Suppressor macrophage treated with lipopolysaccharide for 1 hour (primary cell): ENCODE measurements around the gene SELP.

Experiments used
- DNase-seq, 3 donors: peaks; one replicate each; pipeline ENCODE4 v3.0.0-alpha.2; 2020 to 2022

Gene SELP

DNA sequence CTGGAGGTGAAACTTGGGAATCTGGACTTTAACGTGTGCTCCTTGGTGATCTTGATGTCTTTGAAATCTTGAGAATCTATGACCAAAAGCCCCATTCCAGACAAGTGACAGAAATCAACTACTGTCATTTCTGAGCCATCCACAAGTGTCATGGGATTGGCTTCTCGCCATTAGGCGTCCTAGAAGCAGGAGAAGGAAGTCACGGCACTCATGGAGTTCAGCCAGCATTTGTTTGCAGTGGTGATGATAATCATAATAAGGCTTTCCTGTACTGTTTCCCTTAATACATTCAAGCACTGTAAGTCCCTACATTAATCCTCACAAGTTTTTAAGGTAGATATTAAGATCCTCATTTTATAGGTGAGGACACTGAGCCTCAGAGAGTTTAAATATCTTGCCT, 55.6 kb downstream of the SELP start:
- DNase-seq = no peak

DNA sequence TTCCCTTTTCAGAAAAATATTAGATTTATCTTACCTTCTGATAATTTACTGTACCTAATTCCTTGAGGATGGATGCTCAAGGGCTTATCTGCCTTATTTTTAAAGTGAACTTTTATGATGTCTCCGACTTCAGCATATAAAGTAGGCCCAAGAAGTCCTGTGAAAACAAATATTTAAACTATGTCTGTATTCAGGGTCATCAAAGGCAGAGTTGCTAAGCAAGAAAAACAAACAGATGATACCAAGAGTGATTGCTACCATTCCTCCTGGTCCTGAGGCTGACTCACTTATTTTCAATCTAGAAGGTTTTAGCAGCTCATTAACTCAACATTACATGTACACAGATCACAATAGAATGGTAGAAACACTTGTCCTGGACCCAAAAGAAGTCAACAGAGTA, 57.7 kb downstream of the SELP start:
- no peak for DNase-seq

DNA sequence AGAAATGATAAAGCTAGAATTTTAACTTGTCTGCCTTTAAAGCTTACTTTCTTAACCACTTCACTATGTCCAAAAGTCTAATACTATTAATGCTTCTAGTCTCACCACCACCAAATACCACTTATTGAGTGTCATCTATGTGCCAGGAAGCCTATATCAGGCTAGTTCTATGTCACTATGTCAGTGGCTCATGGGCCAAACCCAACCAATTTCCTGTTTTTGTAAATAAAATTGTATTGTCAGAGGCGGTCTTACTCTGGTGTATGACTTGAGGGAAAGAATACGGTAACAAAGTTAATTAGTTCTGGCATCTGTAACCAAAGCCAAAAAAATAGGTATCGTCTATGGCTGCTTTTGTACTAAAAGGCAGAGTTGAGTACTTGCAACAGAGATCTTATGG, 58.5 kb downstream of the SELP start:
- no peak for DNase-seq

DNA sequence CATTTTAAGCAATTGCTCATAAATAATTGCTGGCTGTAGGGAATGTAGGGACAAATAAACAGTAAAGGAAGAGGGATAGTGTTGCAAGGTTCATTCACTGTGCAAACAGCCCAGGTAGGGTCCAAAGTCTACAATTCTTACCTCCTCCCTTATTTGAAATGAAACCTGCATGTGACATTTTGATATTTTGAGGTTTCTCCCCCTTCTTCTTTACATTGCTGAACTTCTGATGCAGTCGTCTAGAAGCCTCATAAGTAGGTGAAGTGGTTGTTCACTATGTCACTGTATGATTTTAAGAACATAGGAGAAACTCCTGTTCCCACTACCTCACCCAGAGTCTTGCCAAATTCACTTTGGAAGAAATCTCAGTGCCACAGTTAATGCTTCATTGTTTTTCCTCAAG, 59.8 kb downstream of the SELP start:
- no peak for DNase-seq

DNA sequence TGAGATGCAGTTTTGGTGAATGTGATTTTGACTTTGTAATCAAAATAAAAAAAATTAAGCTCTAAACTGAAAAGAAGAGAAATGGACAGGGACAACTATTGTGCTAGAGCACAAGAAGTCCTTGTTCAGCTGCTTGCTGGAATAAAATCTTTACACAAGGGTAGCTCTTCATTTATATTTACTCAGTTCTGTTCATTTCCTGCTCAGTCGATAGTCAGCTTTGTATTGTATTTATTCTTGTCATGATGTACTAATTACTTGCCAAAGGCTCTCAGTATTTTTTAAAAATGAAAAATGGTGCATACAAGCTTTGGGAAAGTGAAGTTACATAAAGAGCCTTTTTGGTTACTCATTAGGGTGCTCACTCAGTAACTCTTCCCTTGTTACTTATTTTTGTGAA, 61.4 kb downstream of the SELP start:
- DNase-seq = no peak

DNA sequence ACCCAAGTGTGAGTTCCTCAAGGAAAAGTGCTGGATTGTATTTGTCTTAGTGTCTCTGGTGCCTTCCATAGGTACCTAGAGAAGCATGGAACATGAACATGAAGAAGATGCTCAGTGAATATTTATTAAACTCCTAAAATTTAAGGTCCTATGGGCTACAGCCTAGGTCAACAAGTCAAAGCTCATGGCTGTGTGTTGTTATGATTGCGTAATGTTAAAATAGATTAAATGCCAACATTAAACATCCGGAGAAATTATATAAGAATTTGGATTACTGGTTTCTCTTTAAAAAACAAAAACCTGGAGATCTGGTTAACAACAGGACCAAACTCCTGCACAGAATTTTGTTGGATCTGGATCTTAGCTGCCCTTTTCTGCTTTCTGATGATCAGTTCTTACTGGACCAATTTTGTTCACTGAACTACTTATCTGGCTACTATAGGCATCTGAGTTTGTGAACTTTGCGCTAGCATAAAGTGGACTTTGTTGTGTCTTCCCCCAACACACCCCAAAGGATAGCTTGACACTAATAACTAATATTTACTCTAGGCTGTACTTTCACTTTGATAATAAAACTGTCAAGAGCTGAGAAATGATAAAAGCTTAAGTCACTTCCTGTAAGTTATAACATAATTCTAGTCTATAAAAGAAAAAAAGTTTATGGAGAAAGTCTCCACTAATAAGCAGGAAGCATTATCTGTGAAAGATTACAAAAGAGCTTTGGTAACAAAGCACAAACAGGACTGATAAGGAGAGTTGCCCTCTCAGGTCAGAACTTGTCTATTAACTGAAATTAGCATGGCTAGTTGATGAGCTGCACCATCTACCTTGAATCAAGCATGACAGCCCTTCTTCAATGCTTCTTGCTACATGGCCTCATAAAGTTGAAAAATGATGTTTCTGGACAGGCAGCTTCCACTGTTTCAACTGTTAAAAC, 64.3 kb downstream of the SELP start:
- no peak for DNase-seq

DNA sequence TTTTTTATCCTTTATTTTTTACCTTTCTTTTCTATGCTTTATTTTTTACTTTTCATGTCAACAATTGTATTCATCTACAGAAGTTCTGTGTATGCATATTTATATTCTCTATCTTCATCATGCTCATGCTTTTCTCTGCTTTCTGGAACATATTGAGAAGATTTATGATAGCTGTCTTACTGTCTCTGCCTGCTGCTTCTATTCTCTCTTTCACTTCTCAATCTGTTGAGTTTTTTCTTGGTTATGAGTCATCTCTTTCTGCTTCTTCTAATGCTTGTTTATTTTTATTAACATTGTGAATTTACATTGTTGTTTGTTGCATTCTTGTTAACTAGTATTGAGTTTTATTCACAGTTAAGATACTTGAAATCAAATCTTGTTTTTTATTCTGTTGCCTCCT, 66.3 kb downstream of the SELP start:
- DNase-seq = peak in 1 of 3 donors; percentile 18

DNA sequence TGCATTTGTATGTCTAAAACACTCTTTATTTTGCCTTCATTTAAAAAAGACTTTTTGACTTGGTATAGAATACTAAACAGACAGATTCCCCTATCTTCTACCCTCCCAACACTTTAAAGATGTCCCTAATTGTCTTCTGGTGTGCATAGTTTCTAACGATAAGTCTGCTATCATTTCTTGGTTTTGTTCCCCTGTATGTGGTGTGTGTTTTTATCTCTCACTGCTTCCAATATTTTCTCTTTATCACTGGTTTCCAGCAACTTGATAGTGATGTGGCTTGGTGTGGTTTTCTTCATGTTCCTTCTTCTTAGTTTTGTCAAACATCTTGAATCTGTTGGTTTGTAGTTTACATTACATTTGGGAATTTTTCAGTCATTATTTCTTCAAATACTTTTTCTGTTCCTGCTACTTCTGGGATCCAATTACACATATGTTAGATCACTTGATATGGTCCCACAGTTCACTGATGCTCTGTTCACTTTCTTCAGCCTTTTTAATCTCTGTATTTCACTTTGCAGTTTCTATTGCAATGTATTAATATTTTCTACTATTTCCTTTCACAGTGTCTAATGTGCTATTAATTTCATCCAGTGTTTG, 66.8 kb downstream of the SELP start:
- no peak for DNase-seq

DNA sequence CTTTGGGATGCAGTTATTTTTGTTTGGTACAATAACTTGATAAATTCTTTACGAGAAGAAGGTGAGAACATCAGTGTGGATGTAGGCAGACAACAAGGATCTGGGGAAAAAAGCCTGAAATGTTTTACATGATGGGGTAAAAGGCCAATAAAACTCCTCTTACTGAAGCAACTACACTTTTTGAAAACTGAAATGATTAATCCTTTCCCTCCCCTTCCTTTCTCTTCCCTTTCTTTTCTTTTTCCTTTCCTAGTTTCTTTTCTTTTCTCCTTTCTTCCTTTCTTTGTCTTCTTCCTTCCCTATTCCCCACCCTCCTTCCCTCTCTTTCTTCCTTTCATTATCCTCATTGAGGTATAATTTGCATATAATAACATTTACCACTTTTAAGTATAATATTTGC, 68.2 kb downstream of the SELP start:
- no peak for DNase-seq

DNA sequence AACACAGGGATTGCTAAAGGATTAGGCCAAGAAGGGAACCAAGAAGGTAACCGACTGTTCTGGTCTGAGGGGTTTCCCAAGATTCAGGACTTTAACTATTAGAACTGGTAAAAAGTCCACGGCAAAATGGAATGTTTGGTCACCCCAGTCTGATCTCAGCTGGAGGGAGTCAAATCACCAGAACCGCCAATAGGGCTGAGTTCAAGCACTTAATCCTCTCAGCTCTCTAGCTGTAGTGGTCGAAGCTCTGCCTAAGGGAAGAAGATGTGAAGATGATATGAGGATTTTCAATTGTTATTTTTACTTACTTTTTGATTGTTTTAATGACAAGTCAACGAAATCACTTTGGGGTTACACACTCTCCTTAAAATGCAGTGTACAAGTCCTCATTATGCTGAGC, 72.8 kb downstream of the SELP start:
- no peak for DNase-seq

DNA sequence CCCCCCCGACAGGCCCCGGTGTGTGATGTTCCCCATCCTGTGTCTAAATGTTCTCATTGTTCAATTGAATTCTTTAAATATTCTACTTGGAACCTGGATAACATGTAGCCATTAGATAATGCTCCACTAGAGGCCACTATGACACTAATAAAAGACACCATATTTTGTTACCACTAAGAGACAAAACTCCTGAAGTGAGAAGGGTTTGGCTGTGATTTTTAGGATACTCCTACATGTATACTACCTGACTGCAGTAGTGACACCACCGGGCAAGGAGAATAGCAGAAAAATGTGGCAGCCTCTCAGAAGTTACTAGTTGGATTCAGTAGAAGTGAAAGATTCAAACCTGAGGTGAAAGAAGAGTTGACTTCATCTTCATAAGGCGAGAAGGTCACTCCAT, 79.6 kb downstream of the SELP start:
- DNase-seq = peak; percentile 46 to 75 (median 69)

DNA sequence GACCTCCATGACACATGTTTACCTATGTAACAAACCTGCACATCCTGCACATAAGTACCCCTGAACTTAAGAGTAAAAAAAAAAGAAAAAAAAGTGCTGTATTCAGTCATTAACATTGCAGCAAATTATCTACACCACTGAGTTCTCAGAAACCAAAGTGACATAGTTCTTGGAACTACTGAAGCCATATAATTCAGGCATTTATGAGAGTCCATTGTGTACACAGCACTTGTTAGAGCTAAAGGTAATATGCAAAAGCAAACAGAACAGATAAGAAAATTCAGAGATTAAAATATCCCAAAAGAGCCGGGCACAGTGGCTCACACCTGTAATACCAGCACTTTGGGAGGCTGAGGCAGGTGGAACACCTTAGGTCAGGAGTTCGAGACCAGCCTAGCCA, 81.6 kb downstream of the SELP start:
- DNase-seq = no peak

DNA sequence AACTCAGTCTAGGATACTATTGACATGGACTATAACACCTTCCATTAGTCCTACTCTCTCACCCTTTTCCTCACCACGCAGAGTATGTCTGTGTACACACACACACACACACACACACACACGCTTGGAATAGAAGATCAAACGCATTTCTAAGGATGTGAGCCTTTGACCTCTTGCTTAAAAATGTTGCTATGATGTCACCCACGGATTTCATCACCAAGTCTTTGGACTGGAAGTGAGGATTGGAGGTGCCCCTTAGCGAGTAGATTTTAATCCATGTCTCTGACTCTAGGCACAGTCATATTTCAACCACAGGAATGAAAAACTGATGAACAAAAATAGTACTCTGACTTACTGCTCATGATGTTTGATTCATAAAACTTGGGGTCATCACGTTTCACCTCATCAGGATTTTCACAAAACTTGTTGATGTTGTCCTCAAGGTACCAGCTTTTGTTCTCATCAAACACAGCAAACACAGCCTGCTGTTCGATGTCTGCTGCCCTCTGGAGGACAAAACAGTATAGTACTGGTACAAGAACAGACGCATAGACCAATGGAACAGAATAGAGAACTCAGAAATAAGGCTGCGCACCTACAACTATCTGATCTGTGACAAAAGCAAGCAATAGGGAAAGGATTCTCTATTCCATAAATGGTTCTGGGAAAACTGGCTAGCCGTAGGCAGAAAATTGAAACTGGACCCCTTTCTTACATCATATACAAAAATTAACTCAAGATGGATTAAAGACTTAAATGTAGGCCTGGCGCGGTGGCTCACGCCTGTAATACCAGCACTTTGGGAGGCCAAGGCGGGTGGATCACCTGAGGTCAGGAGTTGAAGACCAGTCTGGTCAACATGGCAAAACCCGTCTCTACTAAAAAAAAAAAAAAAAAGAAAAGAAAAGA, 83.6 kb downstream of the SELP start:
- DNase-seq = peak; percentile 81 to 89 (median 87)

DNA sequence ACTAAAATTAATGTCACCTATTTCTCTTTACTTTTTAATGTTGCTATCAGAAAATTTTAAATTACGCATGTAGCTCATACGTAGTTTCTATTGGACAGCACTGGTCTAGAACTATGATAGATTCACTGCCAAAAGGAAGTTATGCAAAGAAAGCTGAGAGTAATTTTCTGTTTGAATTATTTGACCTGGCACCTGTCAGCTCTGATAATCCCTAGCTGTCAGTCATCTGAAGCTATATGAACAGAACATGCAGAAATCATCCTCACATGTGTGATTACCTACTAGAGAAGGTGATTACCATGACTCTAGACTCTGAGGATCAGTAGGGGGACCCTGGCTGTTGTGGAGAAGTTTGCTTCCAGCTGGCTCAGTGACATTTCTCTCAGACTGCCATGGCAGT, 84.5 kb downstream of the SELP start:
- DNase-seq = no peak

DNA sequence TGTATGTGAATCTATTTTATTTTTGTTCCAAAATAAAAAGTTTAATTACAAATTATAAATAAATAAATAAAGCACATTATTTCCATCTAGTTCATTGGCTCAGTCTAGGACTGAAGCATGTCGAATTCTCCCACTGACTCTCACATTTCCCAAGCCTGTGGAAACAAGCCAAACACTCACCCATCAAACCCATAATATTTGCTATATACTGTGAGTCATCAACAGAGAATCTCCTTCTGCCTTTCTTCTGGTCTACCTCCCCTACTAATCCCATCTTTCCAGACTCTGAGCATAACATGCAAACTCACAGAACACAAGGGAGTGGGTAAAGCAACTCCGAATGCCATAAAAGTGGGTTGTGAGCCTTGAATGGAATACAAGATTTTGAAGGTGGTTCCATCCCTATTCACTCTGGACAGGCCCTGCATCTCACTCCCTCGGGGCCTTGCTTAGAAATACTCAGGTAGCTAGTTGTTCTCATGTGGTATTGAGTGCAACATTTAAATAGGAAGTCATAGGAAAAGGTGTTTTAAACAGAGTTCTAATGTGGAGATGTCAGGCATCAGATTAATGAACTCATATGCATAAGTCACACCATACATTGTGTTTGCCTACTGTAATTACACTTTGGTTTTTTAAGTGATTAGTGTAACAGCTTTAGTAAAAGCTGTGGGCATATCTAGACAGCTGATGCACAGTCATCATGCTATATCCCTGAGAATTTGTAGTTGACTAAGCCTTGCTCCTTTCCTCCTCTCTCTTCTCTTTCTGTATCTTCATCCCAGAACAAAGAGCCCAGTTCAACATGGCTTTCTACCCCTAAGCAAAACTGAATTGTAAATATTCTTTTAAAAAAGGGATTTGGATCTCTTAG, 90.7 kb downstream of the SELP start:
- DNase-seq = no peak
